Glutamatergic neuron (in vitro differentiated cells): ENCODE measurements around the gene ATP6V1B1. TPM values are rescaled to one million over a fixed set of nuclear protein-coding genes. Genes with fewer than 3 reads are reported as not detected.
A peak's percentile ranks its signal among the peaks of the same experiment; 100 is the strongest.
"Not testable (repeated sequence)": the region's sequence is repeated elsewhere in the genome, so short reads cannot be mapped to it uniquely, and the experiment has no call there.

Experiments
- DNase-seq: peaks from one replicate; pipeline ENCODE4 v3.0.0; 2022
- H3K27ac Mint-ChIP-seq: one replicate; pipeline ENCODE4 v1.8.0; 2020; ENCODE audit warnings: mild to moderate bottlenecking, mixed read lengths, inconsistent platforms; ENCODE audit not compliant: unreplicated experiment
- H3K27me3 Mint-ChIP-seq: one replicate; pipeline ENCODE4 v1.8.0; 2020; ENCODE audit warnings: mild to moderate bottlenecking, moderate library complexity, mixed read lengths, inconsistent platforms; ENCODE audit not compliant: unreplicated experiment
- H3K36me3 Mint-ChIP-seq: one replicate; pipeline ENCODE4 v1.8.0; 2020; ENCODE audit warnings: mild to moderate bottlenecking, mixed read lengths, inconsistent platforms; ENCODE audit not compliant: unreplicated experiment
- H3K4me1 Mint-ChIP-seq: one replicate; pipeline ENCODE4 v1.8.0; 2020; ENCODE audit warnings: mild to moderate bottlenecking, low read depth, mixed read lengths, inconsistent platforms; ENCODE audit not compliant: unreplicated experiment
- H3K4me3 Mint-ChIP-seq: one replicate; pipeline ENCODE4 v1.8.0; 2020; ENCODE audit warnings: mild to moderate bottlenecking, mixed read lengths, inconsistent platforms; ENCODE audit not compliant: unreplicated experiment
- H3K9me3 Mint-ChIP-seq: one replicate; pipeline ENCODE4 v1.8.0; 2020; ENCODE audit warnings: mild to moderate bottlenecking, moderate library complexity, mixed read lengths, inconsistent platforms; ENCODE audit not compliant: unreplicated experiment
- CTCF ChIP-seq: fragments of 200-600 bp; sonication (generic); IDR thresholded peaks from one replicate; pipeline ENCODE4 v1.5.0; 2021; ENCODE audit not compliant: partially characterized antibody, unreplicated experiment
- total RNA-seq: library from RNA; stranded (reverse); fragmentation: NEBNext Ultra II Directional; extraction: Animal tissue kit (Norgen Biotek cat#: 25700); gene quantifications from one replicate; pipeline ENCODE4 v1.2.1, GENCODE V29; 2021; ENCODE audit not compliant: unreplicated experiment

ATP6V1B1 gene
- total RNA-seq, 1 donor from 2014 or later = not detected

GRCh38 chr2:71005271-71006202 is 69.8 kb downstream of the ATP6V1B1 start:
- peaks cover 27% of the 10 kb centered on the region for H3K4me1 Mint-ChIP-seq
- H3K4me3 Mint-ChIP-seq = no peak overlapping the region
- no peak for TF ChIP-seq CTCF
- H3K9me3 Mint-ChIP-seq = peaks cover 13% of the 10 kb centered on the region
- H3K27ac Mint-ChIP-seq = peak overlapping the region; percentile 78
- peaks cover 26% of the 10 kb centered on the region for H3K27me3 Mint-ChIP-seq
- peaks cover 6% of the 10 kb centered on the region for H3K36me3 Mint-ChIP-seq
- DNase-seq = no peak

GRCh38 chr2:71006323-71006722 is 70.6 kb downstream of the ATP6V1B1 start:
- Mint-ChIP-seq H3K4me1 (peaks cover 27% of the 10 kb centered on the region), H3K36me3 (peaks cover 6% of the 10 kb centered on the region), H3K9me3 (peaks cover 12% of the 10 kb centered on the region), H3K27ac (peak overlapping the region; percentile 67), H3K27me3 (peaks cover 27% of the 10 kb centered on the region), H3K4me3 (peak overlapping the region; percentile 12)
- no peak for DNase-seq
- TF ChIP-seq CTCF = no peak

- H3K9me3 Mint-ChIP-seq = peaks cover 4% of the 10 kb centered on the region
These were observed 71.5 kb downstream of the ATP6V1B1 start for GRCh38 chr2:71006955-71007799.

GRCh38 chr2:71008342-71008741 is 72.6 kb downstream of the ATP6V1B1 start:
- Mint-ChIP-seq H3K36me3 (peaks cover 6% of the 10 kb centered on the region), H3K4me1 (peaks cover 18% of the 10 kb centered on the region), H3K27ac (no peak overlapping the region), H3K4me3 (no peak overlapping the region), H3K27me3 (peaks cover 22% of the 10 kb centered on the region), H3K9me3 (peaks cover 4% of the 10 kb centered on the region)
- no peak for TF ChIP-seq CTCF
- no peak for DNase-seq

More at GRCh38 chr2:71006955-71007799, 71.5 kb downstream of the ATP6V1B1 start:
- peak; percentile 23 for TF ChIP-seq CTCF
- no peak for DNase-seq
- H3K36me3 Mint-ChIP-seq = peaks cover 6% of the 10 kb centered on the region
- peak overlapping the region; percentile 67 for H3K27ac Mint-ChIP-seq
- H3K4me1 Mint-ChIP-seq = peaks cover 21% of the 10 kb centered on the region
- peaks cover 25% of the 10 kb centered on the region for H3K27me3 Mint-ChIP-seq
- peak overlapping the region; percentile 12 for H3K4me3 Mint-ChIP-seq

DNA sequence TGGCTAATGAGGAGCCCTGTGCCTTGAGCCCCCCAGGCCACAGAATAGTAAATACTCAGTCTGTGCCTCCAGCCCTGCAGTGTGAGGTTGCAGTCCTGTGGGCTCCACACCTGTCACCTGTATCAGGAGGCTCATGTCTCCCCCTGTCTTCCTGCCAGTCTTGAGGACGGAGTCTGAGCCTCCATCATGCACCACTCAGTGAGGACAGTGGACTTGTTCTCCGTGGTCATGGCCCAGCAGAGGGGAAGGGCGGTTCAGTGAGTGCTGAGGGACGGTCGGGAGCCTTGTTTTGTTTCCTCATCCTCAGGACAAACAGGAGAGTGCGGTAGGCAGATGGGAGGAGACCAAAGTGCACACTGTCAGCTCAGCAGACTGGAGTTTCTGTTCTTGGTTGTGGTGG is 76.1 kb downstream of the ATP6V1B1 start:
- H3K9me3 Mint-ChIP-seq, DNase-seq, H3K27ac Mint-ChIP-seq, H3K4me1 Mint-ChIP-seq, H3K36me3 Mint-ChIP-seq, H3K27me3 Mint-ChIP-seq, H3K4me3 Mint-ChIP-seq: not testable (repeated sequence)

Other genes starting within 250 kb of the ATP6V1B1 start
- 373 TPM for gene ADD2, start 167.7 kb upstream of the ATP6V1B1 start, total RNA-seq
- gene FIGLA, start 145.3 kb upstream of the ATP6V1B1 start, total RNA-seq = not detected
- 0.66 TPM for gene CLEC4F, start 115.3 kb upstream of the ATP6V1B1 start, total RNA-seq
- gene CD207, start 100.1 kb upstream of the ATP6V1B1 start, total RNA-seq = 0.51 TPM
- 3.6 TPM for gene VAX2, start 35.3 kb upstream of the ATP6V1B1 start, total RNA-seq
- 11.7 TPM for gene ANKRD53, start 42.7 kb downstream of the ATP6V1B1 start, total RNA-seq
- gene TEX261, start 59.0 kb downstream of the ATP6V1B1 start, total RNA-seq = 43.0 TPM
- 188 TPM for gene NAGK, start 132.7 kb downstream of the ATP6V1B1 start, total RNA-seq
- gene MCEE, start 194.3 kb downstream of the ATP6V1B1 start, total RNA-seq = 11.5 TPM
- gene MPHOSPH10, start 194.7 kb downstream of the ATP6V1B1 start, total RNA-seq = 61.4 TPM